Trophoblast cell (in vitro differentiated cells and primary cell): ENCODE data around the gene INPP5D.

Experiments used
- DNase-seq, 2 donors: peaks; one replicate each; pipeline ENCODE4 v3.0.0-alpha.2; 2016
- H2AFZ ChIP-seq: 2 replicates; pipeline ENCODE4 v1.6.1; 2013; ENCODE audit warnings: low read length, moderate library complexity, mild to moderate bottlenecking; ENCODE audit not compliant: insufficient read depth, poor library complexity
- H2AK5ac ChIP-seq: 2 replicates; pipeline ENCODE4 v1.6.1; 2013; ENCODE audit warnings: mild to moderate bottlenecking, low read length
- H2BK120ac ChIP-seq: 2 replicates; pipeline ENCODE4 v1.6.1; 2013; ENCODE audit warnings: low read length, mild to moderate bottlenecking, moderate library complexity; ENCODE audit not compliant: insufficient read depth, poor library complexity
- H2BK12ac ChIP-seq: 2 replicates; pipeline ENCODE4 v1.6.1; 2013; ENCODE audit warnings: mild to moderate bottlenecking, low read length, moderate library complexity
- H2BK5ac ChIP-seq: 2 replicates; pipeline ENCODE4 v1.6.1; 2013; ENCODE audit warnings: low read length, low read depth, moderate library complexity, mild to moderate bottlenecking; ENCODE audit not compliant: poor library complexity
- H3K14ac ChIP-seq: 2 replicates; pipeline ENCODE4 v1.6.1; 2013; ENCODE audit warnings: mild to moderate bottlenecking, low read length
- H3K18ac ChIP-seq: 2 replicates; pipeline ENCODE4 v1.6.1; 2013; ENCODE audit warnings: mild to moderate bottlenecking, low read length
- H3K23ac ChIP-seq: 2 replicates; pipeline ENCODE4 v1.6.1; 2013; ENCODE audit warnings: low read length
- H3K27ac ChIP-seq: 2 replicates; pipeline ENCODE4 v1.5.1; 2013; ENCODE audit warnings: low read depth, mild to moderate bottlenecking, inconsistent platforms, low read length, moderate library complexity
- H3K27me3 ChIP-seq: 2 replicates; pipeline ENCODE4 v1.6.1; 2013; ENCODE audit warnings: inconsistent platforms, mild to moderate bottlenecking, low read length, moderate library complexity; ENCODE audit not compliant: insufficient read depth
- H3K36me3 ChIP-seq, 2 experiments: 1 replicate in 1 of 2; 2 replicates in 1 of 2; pipeline ENCODE4 v1.6.1; 2013; ENCODE audit warnings: low read length in 2 of 2, mild to moderate bottlenecking in 2 of 2, moderate library complexity in 1 of 2; ENCODE audit not compliant: insufficient read depth in 2 of 2, control insufficient read depth in 1 of 2
- H3K4ac ChIP-seq: 2 replicates; pipeline ENCODE4 v1.6.1; 2013; ENCODE audit warnings: low read depth, mild to moderate bottlenecking, low read length, moderate library complexity
- H3K4me1 ChIP-seq, 2 experiments: 1 replicate in 1 of 2; 2 replicates in 1 of 2; pipeline ENCODE4 v1.6.1; 2013; ENCODE audit warnings: low read length in 2 of 2, mild to moderate bottlenecking in 2 of 2, moderate library complexity in 1 of 2; ENCODE audit not compliant: insufficient read depth in 2 of 2, control insufficient read depth in 1 of 2
- H3K4me2 ChIP-seq: 2 replicates; pipeline ENCODE4 v1.6.1; 2013; ENCODE audit warnings: inconsistent platforms, mild to moderate bottlenecking, low read length, moderate library complexity
- H3K4me3 ChIP-seq: 2 replicates; pipeline ENCODE4 v1.5.1; 2013; ENCODE audit warnings: mild to moderate bottlenecking, low read depth, low read length, inconsistent platforms
- H3K79me1 ChIP-seq: one replicate; pipeline ENCODE4 v1.6.1; 2013; ENCODE audit warnings: low read length
- H3K79me2 ChIP-seq: 2 replicates; pipeline ENCODE4 v1.6.1; 2013; ENCODE audit warnings: low read length, mild to moderate bottlenecking; ENCODE audit not compliant: control insufficient read depth, insufficient read depth, poor library complexity
- H3K9ac ChIP-seq: 2 replicates; pipeline ENCODE4 v1.6.1; 2013; ENCODE audit warnings: mild to moderate bottlenecking, low read length
- H3K9me3 ChIP-seq: 2 replicates; pipeline ENCODE4 v1.6.1; 2013; ENCODE audit warnings: low read depth, mild to moderate bottlenecking, control low read depth, inconsistent platforms, low read length; ENCODE audit not compliant: insufficient read depth
- H4K12ac ChIP-seq: 2 replicates; pipeline ENCODE4 v1.6.1; 2013; ENCODE audit warnings: low read depth, mild to moderate bottlenecking, low read length, moderate library complexity
- H4K8ac ChIP-seq: 2 replicates; pipeline ENCODE4 v1.6.1; 2013; ENCODE audit warnings: low read depth, mild to moderate bottlenecking, low read length, moderate library complexity
- H4K91ac ChIP-seq: one replicate; pipeline ENCODE4 v1.6.1; 2013; ENCODE audit warnings: low read depth, mild to moderate bottlenecking, low read length, moderate library complexity
- WGBS: extraction: QIAGEN DNeasy Blood & Tissue Kit; methylation state at CpG from one replicate; pipeline ENCODE4 v1.1.7; 2013; ENCODE audit warnings: missing lambda C conversion rate; ENCODE audit not compliant: insufficient read length, insufficient coverage; ENCODE audit errors: extremely low coverage; 5-methylcytosine and 5-hydroxymethylcytosine counted together

The INPP5D gene

DNA sequence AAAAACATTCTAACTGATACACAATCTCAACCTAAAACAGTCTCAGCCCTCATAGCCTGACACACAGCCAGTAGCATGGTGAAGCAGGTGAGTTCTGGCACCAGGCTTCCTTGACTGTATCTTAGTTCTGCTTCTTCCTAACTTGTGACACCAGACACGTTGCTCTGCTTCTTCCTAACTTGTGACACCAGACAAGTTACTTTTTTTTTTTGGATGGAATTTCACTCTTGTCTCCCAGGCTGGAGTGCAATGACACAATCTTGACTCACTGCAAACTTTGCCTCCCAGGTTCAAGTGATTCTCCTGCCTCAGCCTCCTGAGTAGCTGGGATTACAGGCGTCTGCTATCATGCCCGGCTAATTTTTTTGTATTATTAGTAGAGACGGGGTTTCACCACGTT lies 184.7 kb downstream of the INPP5D start:
- Histone ChIP-seq H4K91ac (no peak overlapping the region), H3K9ac (no peak overlapping the region), H2AFZ (no peak overlapping the region), H3K4me3 (no peak overlapping the region), H3K27me3 (no peaks in the 10 kb centered on the region), H3K4me1 (peaks cover 11 to 14% of the 10 kb centered on the region in 2 experiments), H3K79me2 (no peaks in the 10 kb centered on the region), H2AK5ac (no peak overlapping the region), H4K8ac (no peak overlapping the region), H2BK120ac (no peak overlapping the region), H3K79me1 (peaks cover 9% of the 10 kb centered on the region), H3K36me3 (no peaks in the 10 kb centered on the region), H3K23ac (no peak overlapping the region), H4K12ac (no peak overlapping the region), H3K27ac (peak overlapping the region; percentile 22), H3K4me2 (no peak overlapping the region), H3K14ac (no peak overlapping the region), H3K9me3 (no peaks in the 10 kb centered on the region), H2BK5ac (peak overlapping the region; percentile 43), H3K4ac (no peak overlapping the region), H3K18ac (no peak overlapping the region), H2BK12ac (no peak overlapping the region)
- peak; percentile 83 to 94 for DNase-seq
- WGBS: no CpG with 5 or more reads among the region's 5 CpGs

DNA sequence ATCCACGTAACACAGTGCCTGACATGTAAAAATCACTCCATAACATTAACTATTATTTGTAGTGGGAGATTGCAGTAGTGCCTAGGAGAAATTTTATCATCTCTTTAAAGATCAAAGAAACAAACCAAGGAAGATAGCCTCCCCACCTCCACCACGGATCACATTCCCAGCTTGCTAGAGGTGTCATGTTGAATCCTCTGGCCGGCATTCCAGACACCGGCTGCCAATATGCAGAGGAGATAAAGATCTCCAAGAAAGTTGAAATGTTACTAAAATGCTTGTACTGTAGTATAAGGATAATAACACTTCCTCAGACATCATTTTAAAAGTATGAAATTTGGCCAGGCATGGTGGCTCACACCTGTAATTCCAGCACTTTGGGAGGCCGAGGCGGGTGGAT lies 185.3 kb downstream of the INPP5D start:
- Histone ChIP-seq H3K36me3 (no peaks in the 10 kb centered on the region), H3K4me1 (peaks cover 11 to 14% of the 10 kb centered on the region in 2 experiments), H3K4me2 (no peak overlapping the region), H4K91ac (no peak overlapping the region), H3K79me1 (peaks cover 9% of the 10 kb centered on the region), H3K4ac (no peak overlapping the region), H3K4me3 (no peak overlapping the region), H3K27me3 (no peaks in the 10 kb centered on the region), H4K8ac (no peak overlapping the region), H2AK5ac (no peak overlapping the region), H3K23ac (no peak overlapping the region), H3K9ac (no peak overlapping the region), H3K18ac (no peak overlapping the region), H3K14ac (no peak overlapping the region), H4K12ac (no peak overlapping the region), H3K9me3 (no peaks in the 10 kb centered on the region), H2BK5ac (no peak overlapping the region), H3K27ac (no peak overlapping the region), H3K79me2 (no peaks in the 10 kb centered on the region), H2BK120ac (no peak overlapping the region), H2BK12ac (no peak overlapping the region), H2AFZ (no peak overlapping the region)
- no CpG with 5 or more reads among the region's 6 CpGs for WGBS
- DNase-seq: peak; percentile 86 to 94

DNA sequence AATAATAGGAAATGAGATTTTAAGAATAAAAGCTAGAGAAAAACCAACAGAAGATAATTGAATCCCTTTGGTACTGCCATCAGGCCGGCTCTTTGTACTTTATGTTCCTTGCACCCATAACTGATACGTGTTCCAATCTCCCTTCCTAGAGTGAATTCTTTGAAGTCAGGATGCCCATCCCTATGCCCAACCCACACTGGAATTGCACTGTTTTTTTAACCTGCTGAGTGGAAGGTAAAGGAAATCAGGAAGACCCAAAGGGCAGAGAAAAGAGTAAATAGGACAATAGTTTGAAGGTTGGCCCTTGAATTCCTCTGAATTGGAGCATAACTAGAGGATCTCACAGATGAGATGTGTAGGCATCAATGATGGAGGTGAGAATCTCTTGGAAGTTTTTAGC lies 187.0 kb downstream of the INPP5D start:
- Histone ChIP-seq H3K36me3 (no peaks in the 10 kb centered on the region), H3K23ac (no peak overlapping the region), H3K4me3 (no peak overlapping the region), H3K14ac (no peak overlapping the region), H3K4me2 (no peak overlapping the region), H3K9me3 (no peaks in the 10 kb centered on the region), H4K91ac (peak overlapping the region; percentile 51), H3K4ac (peak overlapping the region; percentile 40), H3K27ac (peak overlapping the region; percentile 86), H2BK120ac (peak overlapping the region; percentile 63), H3K18ac (no peak overlapping the region), H2AFZ (no peak overlapping the region), H2BK5ac (peak overlapping the region; percentile 66), H3K79me2 (peaks cover 3% of the 10 kb centered on the region), H4K12ac (no peak overlapping the region), H2BK12ac (peak overlapping the region; percentile 77), H2AK5ac (peak overlapping the region; percentile 56), H4K8ac (no peak overlapping the region), H3K4me1 (peaks cover 11 to 14% of the 10 kb centered on the region in 2 experiments), H3K9ac (no peak overlapping the region), H3K27me3 (no peaks in the 10 kb centered on the region), H3K79me1 (peaks cover 12% of the 10 kb centered on the region)
- WGBS: no CpG with 5 or more reads among the region's 2 CpGs
- no peak for DNase-seq

DNA sequence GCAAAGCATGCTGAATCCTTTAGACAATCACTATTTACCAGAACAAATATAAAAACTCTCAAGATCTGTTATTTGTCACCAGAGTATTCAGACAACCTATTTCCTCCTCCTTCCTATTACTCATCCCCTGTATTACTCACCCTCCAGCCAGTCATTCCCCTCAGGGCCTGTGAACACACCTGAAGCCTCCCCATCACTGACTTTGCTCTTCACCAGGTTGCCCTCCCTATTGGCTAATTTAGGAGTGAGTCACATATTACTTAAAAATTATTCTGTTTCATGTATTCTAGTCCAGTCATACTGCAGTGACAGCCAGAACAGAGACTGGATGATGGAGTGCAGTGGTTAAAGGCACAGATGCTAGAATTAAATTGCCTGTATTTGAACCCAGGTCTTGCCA lies 187.6 kb downstream of the INPP5D start:
- Histone ChIP-seq H3K14ac (no peak overlapping the region), H3K18ac (no peak overlapping the region), H4K91ac (no peak overlapping the region), H2BK5ac (no peak overlapping the region), H2BK12ac (no peak overlapping the region), H3K36me3 (no peaks in the 10 kb centered on the region), H3K79me2 (peaks cover 7% of the 10 kb centered on the region), H4K12ac (no peak overlapping the region), H3K9ac (no peak overlapping the region), H3K4me1 (peaks cover 11 to 14% of the 10 kb centered on the region in 2 experiments), H4K8ac (no peak overlapping the region), H3K9me3 (no peaks in the 10 kb centered on the region), H3K27me3 (no peaks in the 10 kb centered on the region), H3K27ac (peak overlapping the region; percentile 86), H2AFZ (no peak overlapping the region), H3K23ac (no peak overlapping the region), H2AK5ac (no peak overlapping the region), H2BK120ac (no peak overlapping the region), H3K4me3 (no peak overlapping the region), H3K4me2 (no peak overlapping the region), H3K4ac (no peak overlapping the region), H3K79me1 (peaks cover 12% of the 10 kb centered on the region)
- peak; percentile 91 to 98 for DNase-seq
